Esophagus squamous epithelium (tissue), 5 donors: ENCODE results near the gene PTPRM. TPM values are rescaled to one million over a fixed set of nuclear protein-coding genes. Genes with fewer than 3 reads are reported as not detected.

Experiments
- DNase-seq: peaks from one replicate; lab custom pipeline; 2025; lab: John Stamatoyannopoulos, UW
- H3K27ac ChIP-seq, 4 donors: fragments of 200-600 bp; sonication (generic); one replicate each; pipeline ENCODE4 v1.5.1; 2016 to 2019; ENCODE audit warnings: mild to moderate bottlenecking in 1 of 4
- H3K27me3 ChIP-seq, 4 donors: fragments of 200-600 bp; sonication (generic); 1 replicate in 3 of 4; 2 replicates in 1 of 4; pipeline versions ENCODE4 v1.5.1 to v1.6.0; 2017 to 2021; ENCODE audit warnings: antibody characterized with exemption in 1 of 4
- H3K36me3 ChIP-seq, 3 donors: fragments of 200-600 bp; sonication (generic); one replicate each; pipeline ENCODE4 v1.5.1; 2016 to 2019
- H3K4me1 ChIP-seq, 3 donors: fragments of 200-600 bp; sonication (generic); one replicate each; pipeline ENCODE4 v1.5.1; 2017 to 2019
- H3K4me3 ChIP-seq, 4 donors: fragments of 200-600 bp; sonication (generic); 1 replicate in 3 of 4; 2 replicates in 1 of 4; pipeline ENCODE4 v1.5.1; 2016 to 2019; ENCODE audit warnings: mild to moderate bottlenecking in 2 of 4, moderate library complexity in 1 of 4
- H3K9me3 ChIP-seq, 3 donors: fragments of 200-600 bp; sonication (generic); one replicate each; pipeline ENCODE4 v1.5.1; 2016 to 2019
- CTCF ChIP-seq, 6 experiments: fragments of 450-650 bp in 4 of 6; fragments of 200-600 bp in 2 of 6; sonication (generic) in 2 of 6; IDR thresholded peaks; one replicate each; pipeline ENCODE4 v1.5.1; 2016 to 2019; ENCODE audit warnings: antibody characterized with exemption in 6 of 6, mild to moderate bottlenecking in 4 of 6, moderate library complexity in 4 of 6
- POLR2A ChIP-seq, 4 donors: fragments of 450-650 bp; IDR thresholded peaks; one replicate each; pipeline ENCODE4 v1.6.1; 2017; ENCODE audit warnings: antibody characterized with exemption in 4 of 4, mild to moderate bottlenecking in 4 of 4, moderate library complexity in 3 of 4
- WGBS, 2 donors: methylation state at CpG; one replicate each; pipeline ENCODE4 v1.1.5; 2018; 5-methylcytosine and 5-hydroxymethylcytosine counted together
- intact Hi-C: fragments of 100-400 bp; cut with DNase I; formaldehyde crosslinking; loops from one replicate; pipeline ENCODE4 v1.15.0; 2022
- total RNA-seq, 4 donors: library from RNA; depleted of rRNA; stranded (reverse); fragments of >200 nt; gene quantifications; one replicate each; pipeline ENCODE4 v1.1.0, GENCODE V29; 2016
- donor health status: DM: yes; HTN: yes; CAD: no.

PTPRM gene
- total RNA-seq = 10 to 100 TPM in 2 of 4 donors, 1 to 10 TPM in 2; 6.5 to 38.7 (median 11.1) TPM

GRCh38 chr18:7566567-7567473 lies at the start of gene PTPRM:
PTPRM (plus strand) TSS chr18:7567316; CDS start chr18:7567819, 503 bp downstream.
- intact Hi-C loops = loop anchor here (2.0 kb wide), 1 partner anchor 294 kb away; no protein-coding TSS in a partner anchor
- WGBS, 2 donors = 0% methylated on average over 2 of the region's 139 CpGs; no CpG with 5 or more reads in 1 of the 2 donors
- Histone ChIP-seq H3K27me3 (peaks cover 0 to 42% (median 0%) of the 10 kb centered on the region in 4 donors), H3K36me3 (no peaks in the 10 kb centered on the region), H3K4me3 (peak within 1 kb of the TSS; percentile 55 to 83 (median 75)), H3K9me3 (no peaks in the 10 kb centered on the region), H3K4me1 (peaks cover 0 to 47% (median 3%) of the 10 kb centered on the region in 3 donors), H3K27ac (peak within 1 kb of the TSS; percentile 84 to 96 (median 91))
- peak in 4 of 6 experiments; percentile 44 to 74 (median 60) for TF ChIP-seq CTCF (IDR thresholded peaks at IDR 0.05)
- TF ChIP-seq POLR2A (IDR thresholded peaks at IDR 0.05) = peak in 2 of 4 donors; percentile 60 to 61
- DNase-seq = peak; percentile 13

DNA sequence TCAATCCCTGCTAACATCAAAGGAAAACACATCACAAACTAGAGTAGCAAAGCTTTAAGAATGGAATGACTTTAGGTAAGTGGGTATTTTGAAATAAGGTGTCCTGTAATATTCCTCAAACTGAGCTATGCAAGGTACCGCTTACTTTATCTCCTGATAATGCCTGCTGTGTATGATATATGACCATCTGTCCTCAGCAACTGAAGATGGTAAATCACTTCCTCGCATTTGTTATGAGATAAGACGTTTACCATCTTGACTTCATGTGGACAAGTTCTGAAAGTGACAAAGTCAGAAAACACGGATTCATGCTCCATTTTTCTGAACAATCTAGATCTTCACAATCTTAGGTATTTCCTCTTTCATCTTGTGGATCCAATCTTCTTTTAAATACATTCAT lies 49.3 kb upstream of the PTPRM start:
- TF ChIP-seq CTCF (IDR thresholded peaks at IDR 0.05) = no peak
- TF ChIP-seq POLR2A (IDR thresholded peaks at IDR 0.05) = no peak
- no peak for DNase-seq
- no peaks in the 10 kb centered on the region for H3K36me3 ChIP-seq
- peaks cover 0 to 6% (median 0%) of the 10 kb centered on the region in 4 donors for H3K27me3 ChIP-seq
- H3K27ac ChIP-seq = no peak overlapping the region
- intact Hi-C loops = no loop called here
- H3K4me1 ChIP-seq = no peaks in the 10 kb centered on the region
- no peaks in the 10 kb centered on the region for H3K9me3 ChIP-seq
- WGBS, 2 donors = 79 to 81% methylated on average over 4 of the region's 4 CpGs
- no peak overlapping the region for H3K4me3 ChIP-seq

DNA sequence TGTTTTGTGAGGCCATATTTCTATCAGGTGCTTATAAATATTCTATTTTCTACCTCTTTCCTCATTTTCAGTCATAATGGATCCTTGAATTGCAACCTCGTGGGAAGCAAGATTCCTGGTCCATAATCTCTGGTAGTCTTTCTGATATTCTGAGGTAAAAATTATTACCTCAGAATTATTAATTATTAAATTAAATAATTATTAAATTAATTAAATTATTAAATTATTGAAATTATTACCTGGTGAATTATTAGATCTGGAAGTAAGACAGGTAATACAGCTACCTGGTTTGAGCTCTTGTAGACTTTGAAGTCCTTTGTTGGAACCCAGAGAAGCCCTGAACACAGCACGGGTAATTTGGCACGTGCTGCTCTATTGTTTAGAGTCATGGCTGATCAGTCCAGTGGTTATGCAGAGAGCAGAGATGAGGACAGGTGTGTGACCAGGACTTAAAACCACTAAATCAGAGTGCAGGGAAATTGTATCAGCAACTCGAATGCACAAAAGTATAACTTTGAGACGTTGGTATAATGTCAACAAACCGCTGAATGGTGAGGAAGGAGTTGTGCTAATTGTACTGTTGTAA lies 46.8 kb upstream of the PTPRM start:
- Histone ChIP-seq H3K27me3 (peaks cover 0 to 6% (median 0%) of the 10 kb centered on the region in 4 donors), H3K4me3 (no peak overlapping the region), H3K36me3 (no peaks in the 10 kb centered on the region), H3K9me3 (no peaks in the 10 kb centered on the region), H3K4me1 (no peaks in the 10 kb centered on the region), H3K27ac (no peak overlapping the region)
- DNase-seq = no peak
- intact Hi-C loops = no loop called here
- 51 to 63% methylated on average over 6 of the region's 6 CpGs for WGBS, 2 donors
- TF ChIP-seq CTCF (IDR thresholded peaks at IDR 0.05) = no peak
- no peak for TF ChIP-seq POLR2A (IDR thresholded peaks at IDR 0.05)

- WGBS, 2 donors = 65 to 88% methylated on average over 5 to 8 of the region's 8 CpGs
- intact Hi-C loops = no loop called here
Observed at GRCh38 chr18:7521226-7521856, 45.8 kb upstream of the PTPRM start.

More at GRCh38 chr18:7521226-7521856, 45.8 kb upstream of the PTPRM start:
- Histone ChIP-seq H3K27me3 (peaks cover 0 to 6% (median 0%) of the 10 kb centered on the region in 4 donors), H3K9me3 (no peaks in the 10 kb centered on the region), H3K4me1 (no peaks in the 10 kb centered on the region), H3K27ac (no peak overlapping the region), H3K36me3 (no peaks in the 10 kb centered on the region), H3K4me3 (no peak overlapping the region)
- no peak for DNase-seq
- TF ChIP-seq POLR2A (IDR thresholded peaks at IDR 0.05) (no peak), CTCF (IDR thresholded peaks at IDR 0.05) (no peak)
